Endothelial cell of umbilical vein (primary cell): ENCODE measurements around the gene CD8B2. TPM values are rescaled to one million over a fixed set of nuclear protein-coding genes. Genes with fewer than 3 reads are reported as not detected.

Source experiments
- BruUV-seq: library from RNA; stranded (reverse); fragments of 400-500 nt; replicated peaks from 2 replicates; lab custom pipeline; 2021; lab: Mats Ljungman, UMichigan
- CTCF ChIA-PET: fragments of 300-600, 350-600 bp; sonication (Branson Sonifier 250); formaldehyde crosslinking; loops from one replicate; lab custom pipeline; 2021; ENCODE audit warnings: antibody characterized with exemption, inconsistent platforms; lab: Charles Lee
- POLR2A ChIA-PET: fragments of 300-600, 350-600 bp; sonication (Branson Sonifier 250); formaldehyde crosslinking; loops from one replicate; lab custom pipeline; 2021; ENCODE audit warnings: antibody characterized with exemption, inconsistent platforms; lab: Charles Lee
- DNase-seq: peaks from one replicate; pipeline ENCODE4 v3.0.0-alpha.2; 2011; ENCODE audit warnings: low read depth, low spot score
- FAIRE-seq: peaks from 2 replicates; lab custom pipeline; 2011; peaks lifted over from hg19 to GRCh38; lab: Jason Lieb, UNC
- H2AFZ ChIP-seq: 2 replicates; pipeline ENCODE4 v1.6.0; 2012; ENCODE audit warnings: low read depth, low read length, control low read depth, inconsistent platforms
- H3K27ac ChIP-seq: 2 replicates; pipeline ENCODE4 v1.5.1; 2011; ENCODE audit warnings: low read depth, mild to moderate bottlenecking, control low read depth, low read length, moderate library complexity; ENCODE audit not compliant: insufficient read depth
- H3K27me3 ChIP-seq, 2 experiments: 2 replicates each; pipeline versions ENCODE4 v1.6.0 to v1.6.1; 2011; ENCODE audit warnings: low read length in 2 of 2, mixed read lengths in 1 of 2; ENCODE audit not compliant: control insufficient read depth in 2 of 2, insufficient read depth in 2 of 2
- H3K36me3 ChIP-seq, 2 experiments: 2 replicates in 1 of 2; 3 replicates in 1 of 2; pipeline ENCODE4 v1.5.1; 2011; ENCODE audit warnings: low read length in 2 of 2, mild to moderate bottlenecking in 1 of 2, moderate library complexity in 1 of 2; ENCODE audit not compliant: control insufficient read depth in 2 of 2, insufficient read depth in 2 of 2; ENCODE audit errors: extremely low read depth in 1 of 2
- H3K4me1 ChIP-seq: 3 replicates; pipeline ENCODE4 v1.5.1; 2011; ENCODE audit warnings: mild to moderate bottlenecking, low read length; ENCODE audit not compliant: control insufficient read depth, insufficient read depth; ENCODE audit errors: extremely low read depth
- H3K4me2 ChIP-seq: 2 replicates; pipeline ENCODE4 v1.6.1; 2011; ENCODE audit warnings: low read length, control low read depth, mixed read lengths; ENCODE audit not compliant: insufficient read depth
- H3K4me3 ChIP-seq, 3 experiments: fragments of 200-600 bp in 1 of 3; sonication (generic), shearing (Covaris generic) in 1 of 3; replicated peaks in 1 of 3; 2 replicates each; pipeline ENCODE4 v1.5.1; 2011 to 2016; ENCODE audit warnings: control low read depth in 3 of 3, low read length in 3 of 3, mild to moderate bottlenecking in 2 of 3, inconsistent platforms in 1 of 3, low read depth in 1 of 3, moderate library complexity in 1 of 3; ENCODE audit not compliant: insufficient read depth in 1 of 3
- H3K79me2 ChIP-seq: 2 replicates; pipeline ENCODE4 v1.6.0; 2012; ENCODE audit warnings: low read length, inconsistent platforms; ENCODE audit not compliant: control insufficient read depth, insufficient read depth
- H3K9ac ChIP-seq: replicated peaks from 2 replicates; pipeline ENCODE3; 2011; ENCODE audit warnings: low read length, control low read depth; ENCODE audit not compliant: insufficient read depth; ENCODE audit errors: extremely low read depth
- H3K9me1 ChIP-seq: replicated peaks from 3 replicates; pipeline ENCODE4 v1.6.0; 2011; ENCODE audit warnings: mild to moderate bottlenecking, low read length; ENCODE audit not compliant: control insufficient read depth, insufficient read depth; ENCODE audit errors: extremely low read depth
- H3K9me3 ChIP-seq: replicated peaks from 2 replicates; pipeline ENCODE4 v1.5.1; 2012; ENCODE audit warnings: low read length, inconsistent platforms; ENCODE audit not compliant: control insufficient read depth, insufficient read depth
- H4K20me1 ChIP-seq: replicated peaks from 2 replicates; pipeline ENCODE3; 2011; ENCODE audit warnings: mild to moderate bottlenecking, low read length; ENCODE audit not compliant: control insufficient read depth, insufficient read depth; ENCODE audit errors: extremely low read depth
- CTCF ChIP-seq, 2 donors: IDR thresholded peaks; 1 replicate in 1 of 2; 2 replicates in 1 of 2; pipeline ENCODE4 v1.5.1; 2011; ENCODE audit warnings: low read length in 2 of 2, mild to moderate bottlenecking in 2 of 2, moderate library complexity in 2 of 2, control low read depth in 1 of 2, inconsistent platforms in 1 of 2, low read depth in 1 of 2; ENCODE audit not compliant: insufficient read depth in 1 of 2; ENCODE audit errors: extremely low read depth in 1 of 2
- EZH2 ChIP-seq: IDR thresholded peaks from 2 replicates; pipeline ENCODE4 v1.6.1; 2012; ENCODE audit warnings: borderline replicate concordance, low read depth, mild to moderate bottlenecking, moderate library complexity, low read length, inconsistent platforms; ENCODE audit not compliant: severe bottlenecking
- FOS ChIP-seq: IDR thresholded peaks from 2 replicates; pipeline ENCODE4 v1.6.1; 2011; ENCODE audit warnings: mild to moderate bottlenecking, low read length, moderate library complexity, borderline replicate concordance; ENCODE audit not compliant: insufficient read depth
- GATA2 ChIP-seq: IDR thresholded peaks from 2 replicates; pipeline ENCODE4 v1.7.0; 2011; ENCODE audit warnings: low read depth, mild to moderate bottlenecking, moderate library complexity, mixed read lengths, low read length; ENCODE audit not compliant: insufficient read length, insufficient read depth
- JUN ChIP-seq: IDR thresholded peaks from 2 replicates; pipeline ENCODE4 v1.6.1; 2011; ENCODE audit warnings: borderline replicate concordance, low read depth; ENCODE audit not compliant: insufficient read length, insufficient read depth
- MAX ChIP-seq: IDR thresholded peaks from 2 replicates; pipeline ENCODE4 v1.6.1; 2011; ENCODE audit not compliant: insufficient read depth, insufficient read length
- MYC ChIP-seq: IDR thresholded peaks from one replicate; pipeline ENCODE4 v1.6.1; 2011; ENCODE audit warnings: mild to moderate bottlenecking, low read depth, low read length
- POLR2A ChIP-seq: IDR thresholded peaks from 2 replicates; pipeline ENCODE4 v1.6.1; 2012; ENCODE audit warnings: low read depth, mild to moderate bottlenecking, control low read depth, low read length
- POLR2AphosphoS5 ChIP-seq: IDR thresholded peaks from 2 replicates; pipeline ENCODE4 v1.6.1; 2012; ENCODE audit warnings: low read depth, mild to moderate bottlenecking, control low read depth, low read length, moderate library complexity; ENCODE audit not compliant: insufficient read depth
- dilution Hi-C: fragments of 300-500 bp; cut with MboI; formaldehyde crosslinking; loops from one replicate; pipeline ENCODE4 v1.15.0; 2019; ENCODE audit warnings: low sequenced_read_pairs; ENCODE audit not compliant: extremely low pct_ligation_motif_present
- intact Hi-C: fragments of 100-400 bp; cut with micrococcal nuclease; formaldehyde crosslinking; loops from one replicate; pipeline ENCODE4 v1.10.0; 2022
- polyA plus RNA-seq, 4 experiments: library from polyadenylated mRNA; depleted of rRNA in 3 of 4; stranded (reverse) in 3 of 4; unstranded in 1 of 4; fragments of >200 nt; gene quantifications; 2 replicates each; pipeline versions ENCODE4 v1.2.1 to v1.2.3, GENCODE V29; 2011 to 2012; ENCODE audit warnings: missing spikeins in 1 of 4
- total RNA-seq: library from RNA; stranded (reverse); gene quantifications from 2 replicates; pipeline ENCODE4 v1.2.3, GENCODE V29; 2021

Gene CD8B2
- total and polyA plus RNA-seq, 2 donors (not counting 3 experiments of a cell fraction or from before 2014, with no cell fraction given), result not detected

- Histone ChIP-seq H3K36me3 (no peaks in the 10 kb centered on the region), H3K4me3 (no peak overlapping the region), H3K4me1 (no peaks in the 10 kb centered on the region), H3K79me2 (no peaks in the 10 kb centered on the region), H2AFZ (no peak overlapping the region), H3K27me3 (no peaks in the 10 kb centered on the region), H3K9me3 (no peaks in the 10 kb centered on the region), H3K4me2 (no peak overlapping the region), H3K9me1 (no peaks in the 10 kb centered on the region), H4K20me1 (no peaks in the 10 kb centered on the region), H3K9ac (no peak overlapping the region), H3K27ac (no peak overlapping the region)
- POLR2A ChIA-PET, result no interaction called here
- dilution Hi-C loops, result no loop called here
- TF ChIP-seq POLR2A, result no peak
- no peak for TF ChIP-seq CTCF (IDR thresholded peaks at IDR 0.05; ENCODE audit: extremely low read depth in 1 of 2, insufficient read depth in 1 of 2, low read depth in 1 of 2, low read length in 2 of 2)
- TF ChIP-seq MYC, result no peak
- no peak for TF ChIP-seq GATA2
- no peak for TF ChIP-seq JUN
- no peak for TF ChIP-seq POLR2AphosphoS5
- TF ChIP-seq MAX, result no peak
- no peak for TF ChIP-seq FOS
- no peak for TF ChIP-seq EZH2
- intact Hi-C loops, result no loop called here
- FAIRE-seq (no peak), DNase-seq (no peak)
- CTCF ChIA-PET, result interaction anchor here (0.8 kb wide), 1 partner anchor 433 kb away, joined by 4 read pairs; no protein-coding TSS in a partner anchor
- no TSS peak for BruUV-seq
Measured at GRCh38 chr2:106537047-106537446, 49.9 kb downstream of the CD8B2 start.
